MCF 10A (cell line): Measurements from ENCODE around the gene GOLT1A. TPM values are rescaled to one million over a fixed set of nuclear protein-coding genes. Genes with fewer than 3 reads are reported as not detected.

Source experiments
- BruUV-seq: library from RNA; stranded (reverse); fragments of 400-500 nt; replicated peaks from 2 replicates; lab custom pipeline; 2021; lab: Mats Ljungman, UMichigan
- CTCF ChIA-PET: fragments of 300-600 bp; sonication (Branson Sonifier 250); formaldehyde crosslinking; extraction: SDS; loops from one replicate; lab custom pipeline; 2021; ENCODE audit warnings: antibody characterized with exemption, inconsistent platforms; lab: Yijun Ruan, JAX
- POLR2A ChIA-PET: fragments of 300-600, 350-650 bp; sonication (Branson Sonifier 250); formaldehyde crosslinking; extraction: SDS; loops from one replicate; lab custom pipeline; 2020; ENCODE audit warnings: antibody characterized with exemption, inconsistent platforms; lab: Yijun Ruan, JAX
- DNase-seq: peaks from one replicate; pipeline ENCODE4 v3.0.0-alpha.2; 2018; ENCODE audit not compliant: unreplicated experiment
- H3K27ac Mint-ChIP-seq: one replicate; pipeline ENCODE4 v1.8.0; 2022; ENCODE audit warnings: mild to moderate bottlenecking, low read depth, mixed read lengths; ENCODE audit not compliant: unreplicated experiment
- H3K27me3 Mint-ChIP-seq: one replicate; pipeline ENCODE4 v1.8.0; 2022; ENCODE audit warnings: mixed read lengths; ENCODE audit not compliant: insufficient read depth, unreplicated experiment
- H3K36me3 Mint-ChIP-seq: one replicate; pipeline ENCODE4 v1.8.0; 2022; ENCODE audit warnings: mild to moderate bottlenecking, moderate library complexity, mixed read lengths; ENCODE audit not compliant: insufficient read depth, unreplicated experiment
- H3K4me1 Mint-ChIP-seq: one replicate; pipeline ENCODE4 v1.8.0; 2022; ENCODE audit warnings: mixed read lengths; ENCODE audit not compliant: insufficient read depth, unreplicated experiment
- H3K4me3 Mint-ChIP-seq: one replicate; pipeline ENCODE4 v1.8.0; 2022; ENCODE audit warnings: mild to moderate bottlenecking, moderate library complexity, mixed read lengths; ENCODE audit not compliant: unreplicated experiment
- H3K9me3 Mint-ChIP-seq: one replicate; pipeline ENCODE4 v1.8.0; 2022; ENCODE audit warnings: mixed read lengths; ENCODE audit not compliant: unreplicated experiment
- intact Hi-C: fragments of 100-400 bp; cut with micrococcal nuclease; formaldehyde crosslinking; loops from 2 replicates; pipeline ENCODE4 v1.14.1; 2022
- total RNA-seq: library from RNA; stranded (reverse); gene quantifications from 2 replicates; pipeline ENCODE4 v1.2.3, GENCODE V29; 2022
- TF ChIP-seq, protein P1 (sequence below): fragments of 200-600 bp; IDR thresholded peaks from one replicate; pipeline ENCODE4 v1.8.0; 2022; ENCODE audit warnings: antibody characterized with exemption, mild to moderate bottlenecking; ENCODE audit not compliant: unreplicated experiment

GOLT1A gene
- total RNA-seq, 1 experiment from 2014 or later: 11.5 TPM

DNA sequence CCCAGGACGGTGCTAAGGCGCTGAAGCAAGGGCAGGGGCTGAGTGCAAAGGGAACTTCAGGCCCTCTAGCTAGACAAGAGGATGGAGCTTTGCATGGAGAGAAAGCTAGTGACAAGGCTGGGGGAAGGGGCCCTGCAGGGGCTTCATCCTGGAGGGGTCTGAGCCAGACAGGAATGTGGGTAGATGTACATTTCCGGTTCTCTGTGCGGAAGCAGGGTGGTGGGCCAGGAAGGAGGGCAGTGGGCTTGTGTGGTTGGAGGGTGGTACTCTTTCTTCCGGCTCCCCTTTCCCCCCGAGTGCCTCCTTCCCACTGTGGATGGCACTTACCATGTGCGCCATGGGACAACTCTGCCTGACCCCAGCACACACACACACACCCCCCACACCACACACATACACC is 19.0 kb downstream of the GOLT1A start:
- ChIA-PET POLR2A (interaction anchor here (0.6 kb wide), 1 partner anchor 200 kb away, joined by 3 read pairs; no protein-coding TSS in a partner anchor), CTCF (interaction anchor here (1.3 to 1.9 kb wide), 2 partner anchors 12 to 168 kb away, joined by 6 to 16 read pairs; no protein-coding TSS in a partner anchor)

DNA sequence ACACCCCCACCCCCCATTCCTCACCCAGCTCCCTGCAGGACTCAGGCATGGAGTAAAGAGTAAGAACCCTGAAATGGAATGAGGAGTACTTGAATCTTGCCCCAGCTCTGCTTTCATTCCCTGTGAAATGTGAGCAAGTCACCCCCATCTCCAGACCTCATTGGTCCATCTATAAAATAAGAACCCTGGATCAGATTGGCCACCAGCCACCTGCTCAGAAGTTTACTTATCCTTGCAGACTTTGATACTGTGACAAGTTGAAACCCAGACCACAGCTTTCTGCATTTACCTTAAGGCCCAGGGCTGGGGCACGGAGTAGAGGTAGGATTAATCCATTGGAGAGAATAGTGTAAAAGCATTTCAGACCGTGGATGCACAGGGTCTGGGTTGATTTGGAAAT is 19.7 kb downstream of the GOLT1A start:
- intact Hi-C loops: no loop called here
- Mint-ChIP-seq H3K27me3 (peaks cover 38% of the 10 kb centered on the region), H3K9me3 (peaks cover 7% of the 10 kb centered on the region), H3K27ac (no peak overlapping the region), H3K4me1 (peaks cover 6% of the 10 kb centered on the region), H3K4me3 (no peak overlapping the region), H3K36me3 (no peaks in the 10 kb centered on the region)
- CTCF ChIA-PET: interaction anchor here (0.6 to 6.5 kb wide), 4 partner anchors 12 to 169 kb away, joined by 4 to 68 read pairs (median 11); no protein-coding TSS in a partner anchor
- no peak for DNase-seq
- POLR2A ChIA-PET: interaction anchor here (0.6 kb wide), 1 partner anchor 201 kb away, joined by 3 read pairs; no protein-coding TSS in a partner anchor
- BruUV-seq: no TSS peak
- TF ChIP-seq, protein P1, sequence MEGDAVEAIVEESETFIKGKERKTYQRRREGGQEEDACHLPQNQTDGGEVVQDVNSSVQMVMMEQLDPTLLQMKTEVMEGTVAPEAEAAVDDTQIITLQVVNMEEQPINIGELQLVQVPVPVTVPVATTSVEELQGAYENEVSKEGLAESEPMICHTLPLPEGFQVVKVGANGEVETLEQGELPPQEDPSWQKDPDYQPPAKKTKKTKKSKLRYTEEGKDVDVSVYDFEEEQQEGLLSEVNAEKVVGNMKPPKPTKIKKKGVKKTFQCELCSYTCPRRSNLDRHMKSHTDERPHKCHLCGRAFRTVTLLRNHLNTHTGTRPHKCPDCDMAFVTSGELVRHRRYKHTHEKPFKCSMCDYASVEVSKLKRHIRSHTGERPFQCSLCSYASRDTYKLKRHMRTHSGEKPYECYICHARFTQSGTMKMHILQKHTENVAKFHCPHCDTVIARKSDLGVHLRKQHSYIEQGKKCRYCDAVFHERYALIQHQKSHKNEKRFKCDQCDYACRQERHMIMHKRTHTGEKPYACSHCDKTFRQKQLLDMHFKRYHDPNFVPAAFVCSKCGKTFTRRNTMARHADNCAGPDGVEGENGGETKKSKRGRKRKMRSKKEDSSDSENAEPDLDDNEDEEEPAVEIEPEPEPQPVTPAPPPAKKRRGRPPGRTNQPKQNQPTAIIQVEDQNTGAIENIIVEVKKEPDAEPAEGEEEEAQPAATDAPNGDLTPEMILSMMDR: no peak

More for the DNA sequence above, 19.0 kb downstream of the GOLT1A start:
- H3K36me3 Mint-ChIP-seq: no peaks in the 10 kb centered on the region
- peaks cover 31% of the 10 kb centered on the region for H3K27me3 Mint-ChIP-seq
- intact Hi-C loops: no loop called here
- H3K4me3 Mint-ChIP-seq: no peak overlapping the region
- no peak for DNase-seq
- no peak overlapping the region for H3K27ac Mint-ChIP-seq
- no TSS peak for BruUV-seq
- peaks cover 7% of the 10 kb centered on the region for H3K9me3 Mint-ChIP-seq
- peaks cover 6% of the 10 kb centered on the region for H3K4me1 Mint-ChIP-seq
- TF ChIP-seq, protein P1: no peak

DNA sequence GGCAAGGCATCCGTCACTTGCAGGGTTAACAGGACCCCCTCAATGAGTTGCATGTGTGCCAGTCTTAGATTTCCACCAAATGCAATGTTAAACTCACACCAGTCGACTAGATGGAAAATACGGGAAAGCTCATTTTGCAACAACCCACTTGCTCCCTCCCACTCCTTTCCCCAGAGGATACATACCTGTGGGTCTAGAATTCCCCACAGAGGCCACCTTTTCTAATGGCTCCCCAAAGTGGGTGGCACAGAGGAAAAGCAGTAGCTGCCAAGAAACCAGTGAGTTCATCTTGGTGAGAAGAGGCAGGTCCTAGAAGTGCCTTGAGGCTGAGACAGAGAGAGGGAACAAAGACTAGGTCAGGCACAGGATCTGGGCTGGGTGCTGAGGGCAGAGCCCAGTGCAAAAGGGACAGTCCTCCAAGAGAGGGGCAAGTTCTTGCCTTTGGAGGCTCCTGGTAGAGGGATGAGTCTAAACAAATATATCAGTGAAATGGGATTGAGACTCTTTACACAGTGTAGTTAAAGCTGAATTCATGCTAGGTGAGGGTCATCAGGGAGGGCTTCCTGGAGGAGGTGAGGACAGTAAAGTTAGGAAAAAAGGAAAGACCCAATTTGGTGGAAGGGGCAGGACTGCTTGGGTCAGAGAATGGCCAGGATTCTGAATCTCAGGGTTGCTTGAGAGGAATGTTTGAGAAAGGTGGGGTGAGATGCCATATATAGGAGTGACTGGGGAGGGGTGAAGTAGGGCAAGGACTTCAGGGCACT is 21.0 kb downstream of the GOLT1A start:
- Mint-ChIP-seq H3K4me1 (no peaks in the 10 kb centered on the region), H3K36me3 (no peaks in the 10 kb centered on the region), H3K27ac (no peak overlapping the region), H3K4me3 (no peak overlapping the region), H3K27me3 (peaks cover 51% of the 10 kb centered on the region), H3K9me3 (peaks cover 7% of the 10 kb centered on the region)
- intact Hi-C loops: no loop called here
- peak; percentile 60 for DNase-seq
- TF ChIP-seq, protein P1: no peak
- ChIA-PET POLR2A (interaction anchor here (0.6 to 1.7 kb wide), 3 partner anchors 38 to 202 kb away, joined by 4 read pairs; no protein-coding TSS in a partner anchor), CTCF (interaction anchor here (0.6 to 6.5 kb wide), 10 partner anchors 12 to 566 kb away, joined by 3 to 68 read pairs (median 4); no protein-coding TSS in a partner anchor)
- no TSS peak for BruUV-seq

DNA sequence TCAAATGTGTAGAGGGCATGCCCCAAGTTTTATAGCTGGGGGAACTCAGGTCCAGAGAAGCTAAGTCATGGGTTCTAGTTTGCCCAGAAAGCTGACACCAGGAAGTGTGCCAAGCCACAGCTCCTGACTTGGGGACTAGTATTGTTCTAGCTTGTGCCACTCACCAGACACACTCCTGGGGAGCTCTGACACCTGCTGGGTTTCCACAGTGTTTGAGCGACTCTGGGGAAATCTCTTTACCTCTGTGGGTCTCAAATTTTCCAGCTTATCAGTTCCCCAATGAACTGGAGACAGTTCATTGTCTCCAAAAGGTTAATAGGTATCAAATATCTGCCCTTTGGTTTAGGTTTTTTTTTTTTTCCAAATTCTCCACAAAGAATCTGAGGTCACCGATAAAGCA is 21.7 kb downstream of the GOLT1A start:
- H3K27me3 Mint-ChIP-seq: peaks cover 58% of the 10 kb centered on the region
- CTCF ChIA-PET: interaction anchor here (0.6 to 6.5 kb wide), 10 partner anchors 15 to 565 kb away, joined by 3 to 68 read pairs (median 5); no protein-coding TSS in a partner anchor
- peaks cover 7% of the 10 kb centered on the region for H3K9me3 Mint-ChIP-seq
- DNase-seq: no peak
- TF ChIP-seq, protein P1: no peak
- no TSS peak for BruUV-seq
- H3K4me1 Mint-ChIP-seq: no peaks in the 10 kb centered on the region
- H3K36me3 Mint-ChIP-seq: peaks cover 5% of the 10 kb centered on the region
- POLR2A ChIA-PET: interaction anchor here (0.7 to 1.7 kb wide), 3 partner anchors 38 to 1734 kb away, joined by 3 to 4 read pairs (median 4); no protein-coding TSS in a partner anchor
- no peak overlapping the region for H3K27ac Mint-ChIP-seq
- H3K4me3 Mint-ChIP-seq: no peak overlapping the region
- intact Hi-C loops: no loop called here
